MM.1S (cell line): ENCODE data around the gene RALA.

Source experiments
- DNase-seq: peaks from one replicate; pipeline ENCODE4 v3.0.0-alpha.2; 2015
- H2AFZ ChIP-seq: fragments of 300-600 bp; sonication (generic); 2 replicates; pipeline ENCODE4 v1.6.0; 2016; ENCODE audit warnings: antibody characterized with exemption, low read length
- H3F3A ChIP-seq: fragments of 300-600 bp; sonication (generic); 2 replicates; pipeline ENCODE4 v1.6.1; 2016; ENCODE audit warnings: mild to moderate bottlenecking, antibody characterized with exemption, low read length, moderate library complexity, mixed read lengths; ENCODE audit not compliant: insufficient read depth
- H3K27ac ChIP-seq: fragments of 300-600 bp; sonication (generic); 2 replicates; pipeline ENCODE4 v1.5.1; 2016; ENCODE audit warnings: mild to moderate bottlenecking, low read length
- H3K27me3 ChIP-seq: fragments of 300-600 bp; sonication (generic); replicated peaks from 2 replicates; pipeline ENCODE4 v1.6.0; 2016; ENCODE audit warnings: low read length; ENCODE audit not compliant: insufficient read depth
- H3K36me3 ChIP-seq: fragments of 300-600 bp; sonication (generic); replicated peaks from 2 replicates; pipeline ENCODE4 v1.6.1; 2016; ENCODE audit warnings: mild to moderate bottlenecking, low read length, mixed read lengths; ENCODE audit not compliant: insufficient read depth
- H3K4me1 ChIP-seq: fragments of 300-600 bp; sonication (generic); 2 replicates; pipeline ENCODE4 v1.6.1; 2016; ENCODE audit warnings: low read length, mixed read lengths
- H3K4me2 ChIP-seq: fragments of 300-600 bp; sonication (generic); 2 replicates; pipeline ENCODE4 v1.6.0; 2016; ENCODE audit warnings: low read depth, low read length
- H3K4me3 ChIP-seq: fragments of 300-600 bp; sonication (generic); 2 replicates; pipeline ENCODE4 v1.5.1; 2016; ENCODE audit warnings: low read length, mixed read lengths
- H3K79me2 ChIP-seq: fragments of 300-600 bp; sonication (generic); 2 replicates; pipeline ENCODE4 v1.6.1; 2016; ENCODE audit warnings: mixed run types, low read length, mixed read lengths
- H3K9ac ChIP-seq: fragments of 300-600 bp; sonication (generic); 2 replicates; pipeline ENCODE4 v1.6.1; 2016; ENCODE audit warnings: low read length, mixed read lengths
- H3K9me2 ChIP-seq: fragments of 300-600 bp; sonication (generic); replicated peaks from 2 replicates; pipeline ENCODE4 v1.6.1; 2016; ENCODE audit warnings: mild to moderate bottlenecking, low read length, mixed read lengths; ENCODE audit not compliant: insufficient read depth
- H3K9me3 ChIP-seq: fragments of 300-600 bp; sonication (generic); replicated peaks from 2 replicates; pipeline ENCODE4 v1.6.1; 2016; ENCODE audit warnings: mild to moderate bottlenecking, low read length, mixed read lengths; ENCODE audit not compliant: insufficient read depth
- H4K20me1 ChIP-seq: fragments of 300-600 bp; sonication (generic); 2 replicates; pipeline ENCODE4 v1.6.1; 2016; ENCODE audit warnings: mild to moderate bottlenecking, low read length, moderate library complexity, mixed read lengths; ENCODE audit not compliant: insufficient read depth
- CTCF ChIP-seq: fragments of 300-600 bp; sonication (generic); IDR thresholded peaks from 2 replicates; pipeline ENCODE4 v1.5.1; 2016; ENCODE audit warnings: antibody characterized with exemption, low read length, mixed read lengths
- EZH2 ChIP-seq: fragments of 300-600 bp; sonication (generic); optimal IDR thresholded peaks from 2 replicates; pipeline ENCODE3; 2017; ENCODE audit warnings: low read depth, mild to moderate bottlenecking, antibody characterized with exemption, low read length, mixed read lengths
- EZH2phosphoT487 ChIP-seq: fragments of 300-600 bp; sonication (generic); IDR thresholded peaks from 2 replicates; pipeline ENCODE4 v1.6.1; 2018; ENCODE audit warnings: antibody characterized with exemption, low read length

RALA gene

GRCh38 chr7:39696631-39697030, 73.3 kb downstream of the RALA start:
- no peaks in the 10 kb centered on the region for H3K9me2 ChIP-seq
- H2AFZ ChIP-seq, result no peak overlapping the region
- H3F3A ChIP-seq, result no peaks in the 10 kb centered on the region
- H3K79me2 ChIP-seq, result no peaks in the 10 kb centered on the region
- no peak overlapping the region for H3K4me3 ChIP-seq
- TF ChIP-seq EZH2phosphoT487 (no peak), CTCF (no peak), EZH2 (no peak)
- no peaks in the 10 kb centered on the region for H3K9me3 ChIP-seq
- H3K4me1 ChIP-seq, result no peaks in the 10 kb centered on the region
- H3K36me3 ChIP-seq, result no peaks in the 10 kb centered on the region; the same call in 1 of the 2 replicates
- H4K20me1 ChIP-seq, result no peaks in the 10 kb centered on the region
- H3K9ac ChIP-seq, result no peak overlapping the region
- H3K4me2 ChIP-seq, result no peak overlapping the region
- DNase-seq, result no peak
- no peaks in the 10 kb centered on the region for H3K27me3 ChIP-seq
- no peak overlapping the region for H3K27ac ChIP-seq

- no peak overlapping the region for H3K9ac ChIP-seq
- H2AFZ ChIP-seq, result no peak overlapping the region
- no peaks in the 10 kb centered on the region; the same call in 1 of the 2 replicates for H3K36me3 ChIP-seq
Observed at GRCh38 chr7:39697483-39697882, 74.1 kb downstream of the RALA start.

GRCh38 chr7:39700165-39700564, 76.8 kb downstream of the RALA start:
- Histone ChIP-seq H3K4me2 (no peak overlapping the region), H2AFZ (no peak overlapping the region), H3K9me3 (no peaks in the 10 kb centered on the region), H3K9ac (no peak overlapping the region), H4K20me1 (no peaks in the 10 kb centered on the region), H3K9me2 (no peaks in the 10 kb centered on the region), H3K27me3 (no peaks in the 10 kb centered on the region), H3F3A (no peaks in the 10 kb centered on the region), H3K27ac (no peak overlapping the region), H3K4me3 (no peak overlapping the region), H3K4me1 (no peaks in the 10 kb centered on the region), H3K79me2 (no peaks in the 10 kb centered on the region), H3K36me3 (no peaks in the 10 kb centered on the region; the same call in 1 of the 2 replicates)
- TF ChIP-seq CTCF (no peak), EZH2 (no peak), EZH2phosphoT487 (no peak)
- DNase-seq, result no peak

More at GRCh38 chr7:39697483-39697882, 74.1 kb downstream of the RALA start:
- no peaks in the 10 kb centered on the region for H4K20me1 ChIP-seq
- no peaks in the 10 kb centered on the region for H3K4me1 ChIP-seq
- H3K4me2 ChIP-seq, result no peak overlapping the region
- H3K9me2 ChIP-seq, result no peaks in the 10 kb centered on the region
- no peak overlapping the region for H3K27ac ChIP-seq
- H3F3A ChIP-seq, result no peaks in the 10 kb centered on the region
- no peaks in the 10 kb centered on the region for H3K27me3 ChIP-seq
- no peaks in the 10 kb centered on the region for H3K79me2 ChIP-seq
- TF ChIP-seq EZH2phosphoT487 (no peak), CTCF (no peak), EZH2 (no peak)
- DNase-seq, result no peak
- no peaks in the 10 kb centered on the region for H3K9me3 ChIP-seq
- H3K4me3 ChIP-seq, result no peak overlapping the region
